Inflammatory macrophage (primary cell): ENCODE data around the gene SERPINB6.
A peak's percentile ranks its signal among the peaks of the same experiment; 100 is the strongest.
"Not testable (repeated sequence)": the region's sequence is repeated elsewhere in the genome, so short reads cannot be mapped to it uniquely, and the experiment has no call there.

ENCODE experiments used
- DNase-seq, 2 donors: peaks; one replicate each; pipeline ENCODE4 v3.0.0-alpha.2; 2020 to 2022

The SERPINB6 gene

GRCh38 chr6:2958331-2958711 lies 13.0 kb downstream of the SERPINB6 start:
- peak; percentile 58 to 68 for DNase-seq

- DNase-seq: no peak
Observed at GRCh38 chr6:2957696-2958330, 13.6 kb downstream of the SERPINB6 start.

GRCh38 chr6:2956930-2957685 lies 14.3 kb downstream of the SERPINB6 start:
- no peak for DNase-seq

- no peak for DNase-seq
Observed at GRCh38 chr6:2953098-2953497, 18.3 kb downstream of the SERPINB6 start.

GRCh38 chr6:2952557-2953095 lies 18.7 kb downstream of the SERPINB6 start:
- peak; percentile 54 to 91 for DNase-seq

GRCh38 chr6:2951728-2952127 lies 19.6 kb downstream of the SERPINB6 start:
- peak; percentile 91 for DNase-seq

GRCh38 chr6:2950713-2951112 lies 20.7 kb downstream of the SERPINB6 start:
- no peak for DNase-seq

- DNase-seq: no peak
Observed at GRCh38 chr6:2949536-2950083, 21.8 kb downstream of the SERPINB6 start.

GRCh38 chr6:2949121-2949520 lies 22.2 kb downstream of the SERPINB6 start:
- DNase-seq: no peak

GRCh38 chr6:2948228-2949025 lies 22.9 kb downstream of the SERPINB6 start:
- no peak for DNase-seq

- DNase-seq: peak in 1 of 2 donors; percentile 59
Observed at GRCh38 chr6:2947445-2947844, 23.9 kb downstream of the SERPINB6 start.

GRCh38 chr6:2945153-2945452 lies 26.3 kb downstream of the SERPINB6 start:
- DNase-seq: no peak

- no peak for DNase-seq
Observed at GRCh38 chr6:2944405-2945152, 26.8 kb downstream of the SERPINB6 start.

- DNase-seq: no peak
Observed at GRCh38 chr6:2943564-2943955, 27.8 kb downstream of the SERPINB6 start.

GRCh38 chr6:2942914-2943563 lies 28.3 kb downstream of the SERPINB6 start:
- no peak for DNase-seq

- DNase-seq: not testable (repeated sequence)
Observed at GRCh38 chr6:2942116-2942515, 29.3 kb downstream of the SERPINB6 start.

GRCh38 chr6:2940851-2941250 lies 30.5 kb downstream of the SERPINB6 start:
- no peak for DNase-seq

GRCh38 chr6:2940010-2940850 lies 31.1 kb downstream of the SERPINB6 start:
- DNase-seq: peak; percentile 32 to 71

- no peak for DNase-seq
Observed at GRCh38 chr6:2939315-2940009, 31.9 kb downstream of the SERPINB6 start.

GRCh38 chr6:2938632-2939083 lies 32.7 kb downstream of the SERPINB6 start:
- DNase-seq: no peak
